OCI-M2 (cell line): ENCODE measurements around the gene PALD1.

Experiments
- DNase-seq: peaks from one replicate; lab custom pipeline; 2025; ENCODE audit not compliant: unreplicated experiment; lab: John Stamatoyannopoulos, UW

PALD1 gene

DNA sequence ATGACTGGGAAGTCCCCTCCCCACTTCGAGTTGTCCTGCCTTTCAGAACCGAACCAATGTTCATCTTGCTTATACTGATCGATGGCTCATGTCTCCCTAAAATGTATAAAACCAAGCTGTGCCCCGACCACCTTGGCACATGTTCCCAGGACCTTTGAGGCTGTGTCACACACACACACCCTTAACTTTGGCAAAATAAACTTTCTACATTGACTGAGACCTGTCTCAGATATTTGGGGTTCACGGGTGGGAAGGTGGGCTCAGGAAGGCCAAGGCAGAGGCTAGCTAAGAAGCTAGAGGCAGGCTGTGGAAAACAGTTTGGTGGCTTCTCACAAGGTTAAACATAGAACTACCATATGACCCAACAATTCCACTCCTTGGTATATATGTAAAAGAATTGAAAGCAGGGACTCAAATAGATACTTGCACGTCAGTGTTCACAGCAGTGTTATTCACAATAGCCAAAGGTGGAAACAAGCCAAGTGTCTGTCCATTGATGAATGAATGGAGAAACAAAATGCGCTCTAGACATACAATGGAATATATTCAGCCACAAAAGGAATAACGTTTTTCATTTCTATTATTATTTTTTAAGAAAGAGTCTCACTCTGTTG lies 108.6 kb downstream of the PALD1 start:
- no peak for DNase-seq

DNA sequence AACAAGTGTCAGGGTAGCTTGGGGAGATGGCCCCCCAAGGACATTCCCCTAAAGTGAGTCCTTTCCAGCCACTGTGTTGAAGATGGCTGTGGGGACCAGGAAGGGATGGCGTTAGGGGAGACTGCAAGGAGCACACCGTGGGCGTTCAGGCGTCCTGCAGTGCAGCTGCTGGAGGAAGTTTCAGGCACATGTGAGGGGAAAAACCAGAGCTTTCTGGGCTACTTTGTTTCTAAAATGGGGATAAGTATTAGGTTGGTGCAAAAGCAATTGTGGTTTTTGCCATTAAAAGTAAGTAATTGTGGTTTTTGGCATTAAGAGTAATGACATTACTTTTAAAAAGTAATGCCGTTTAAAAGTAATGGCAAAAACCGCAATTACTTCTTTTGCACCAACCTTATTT lies 109.7 kb downstream of the PALD1 start:
- no peak for DNase-seq

DNA sequence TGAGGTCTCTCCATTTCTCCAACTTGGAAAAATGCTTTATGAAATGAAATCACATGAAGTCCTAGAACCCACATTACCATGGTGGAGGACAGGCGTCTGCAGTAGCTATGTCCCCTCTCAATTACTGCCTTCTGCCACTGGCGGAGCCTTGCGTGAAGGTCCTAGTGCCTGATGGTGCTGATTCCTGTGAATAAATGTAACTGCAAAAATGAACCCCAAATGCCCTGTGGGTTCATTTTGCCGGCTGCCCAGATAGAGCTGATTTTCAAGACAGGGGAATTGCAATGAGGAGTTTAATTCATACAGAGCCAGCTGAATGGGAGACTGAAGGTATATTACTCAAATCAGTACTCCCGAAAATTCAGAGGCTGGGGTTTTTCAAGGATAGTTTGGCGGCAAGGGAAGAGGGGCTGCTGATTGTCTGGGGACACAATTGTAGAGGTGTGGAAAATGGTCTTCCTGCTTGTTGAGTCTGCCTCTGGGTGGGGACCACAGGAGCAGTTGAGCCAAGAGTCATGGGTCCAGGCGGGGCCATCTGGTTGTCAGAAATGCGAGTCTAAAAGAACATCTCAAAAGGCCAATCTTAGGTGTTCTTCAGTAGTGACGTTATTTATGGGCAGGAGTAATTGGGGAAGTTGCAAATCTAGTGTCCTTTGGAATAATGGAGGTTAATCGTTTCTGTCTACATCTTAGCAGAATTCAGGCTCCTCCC lies 110.4 kb downstream of the PALD1 start:
- no peak for DNase-seq

DNA sequence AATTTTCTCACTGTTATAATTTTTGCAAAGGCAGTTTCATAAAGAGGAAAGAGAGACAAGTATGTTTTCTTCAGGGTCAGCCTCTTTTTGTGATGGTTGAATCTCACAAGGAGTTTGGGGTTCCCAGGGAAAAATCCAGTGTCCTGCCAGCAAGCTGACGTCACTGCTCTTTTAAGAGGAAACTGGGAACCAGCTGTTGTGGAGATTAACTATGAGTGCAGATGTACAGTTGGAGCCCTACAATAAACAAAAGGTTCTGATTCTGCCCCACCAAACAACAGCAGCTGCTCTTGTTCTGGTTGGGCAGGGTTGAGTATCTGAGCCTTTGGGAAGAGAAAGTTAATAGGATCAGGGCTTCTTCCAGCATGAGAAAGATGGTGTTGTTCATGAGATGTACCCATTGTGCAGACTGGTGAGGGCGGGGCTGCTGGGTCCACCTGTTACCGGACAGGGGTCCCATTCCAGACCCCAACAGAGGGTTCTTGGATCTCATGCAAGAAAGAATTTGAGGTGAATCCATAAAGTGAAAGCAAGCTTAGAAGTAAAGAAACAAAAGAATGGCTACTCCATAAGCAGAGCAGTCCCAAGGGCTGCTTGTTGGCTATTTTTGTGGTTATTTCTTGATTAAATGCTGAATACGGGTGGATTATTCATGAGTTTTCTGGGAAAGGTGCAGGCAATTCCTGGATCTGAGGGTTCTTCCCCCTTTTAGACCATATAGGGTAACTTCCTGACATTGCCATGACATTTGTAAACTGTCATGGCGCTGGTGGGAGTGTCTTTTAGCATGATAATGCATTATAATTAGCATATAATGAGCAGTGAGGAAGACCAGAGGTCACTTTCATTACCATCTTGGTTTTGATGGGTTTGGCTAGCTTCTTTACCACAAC lies 111.4 kb downstream of the PALD1 start:
- no peak for DNase-seq

DNA sequence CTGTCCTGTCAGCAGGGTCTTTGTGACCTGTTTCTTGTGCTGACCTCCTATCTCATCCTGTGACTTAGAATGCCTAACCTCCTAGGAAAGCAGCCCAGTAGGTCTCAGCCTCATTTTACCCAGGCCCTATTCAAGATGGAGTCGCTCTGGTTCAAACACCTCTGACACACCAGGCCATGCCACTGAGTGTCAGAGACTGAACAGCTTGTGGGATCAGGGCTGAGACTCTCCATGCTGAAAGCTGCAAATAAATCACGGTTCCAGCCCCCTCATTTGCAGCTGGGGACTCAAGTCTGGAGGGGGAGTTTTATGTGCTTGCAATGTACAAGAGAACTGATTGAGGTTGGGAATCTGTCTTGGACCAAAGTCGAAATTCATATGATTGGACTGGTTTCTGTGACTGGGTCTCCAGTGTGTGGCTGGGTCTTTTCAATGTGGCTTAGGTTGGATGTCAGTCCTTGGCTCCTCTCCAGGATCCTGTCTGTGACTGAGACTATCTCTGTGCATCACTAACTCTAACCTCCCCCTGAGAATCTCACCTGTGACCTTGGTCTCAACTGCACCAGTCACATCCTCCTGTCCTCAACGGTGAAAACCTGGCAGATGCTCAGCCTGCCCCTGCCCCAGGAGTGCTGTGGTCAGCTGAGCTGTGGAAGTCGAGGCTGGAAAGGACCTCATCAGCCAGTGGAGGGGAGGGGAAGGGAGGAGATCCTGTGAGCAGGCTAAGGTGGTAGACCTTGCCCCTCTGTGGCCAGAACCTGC lies 112.3 kb downstream of the PALD1 start:
- DNase-seq, result no peak

DNA sequence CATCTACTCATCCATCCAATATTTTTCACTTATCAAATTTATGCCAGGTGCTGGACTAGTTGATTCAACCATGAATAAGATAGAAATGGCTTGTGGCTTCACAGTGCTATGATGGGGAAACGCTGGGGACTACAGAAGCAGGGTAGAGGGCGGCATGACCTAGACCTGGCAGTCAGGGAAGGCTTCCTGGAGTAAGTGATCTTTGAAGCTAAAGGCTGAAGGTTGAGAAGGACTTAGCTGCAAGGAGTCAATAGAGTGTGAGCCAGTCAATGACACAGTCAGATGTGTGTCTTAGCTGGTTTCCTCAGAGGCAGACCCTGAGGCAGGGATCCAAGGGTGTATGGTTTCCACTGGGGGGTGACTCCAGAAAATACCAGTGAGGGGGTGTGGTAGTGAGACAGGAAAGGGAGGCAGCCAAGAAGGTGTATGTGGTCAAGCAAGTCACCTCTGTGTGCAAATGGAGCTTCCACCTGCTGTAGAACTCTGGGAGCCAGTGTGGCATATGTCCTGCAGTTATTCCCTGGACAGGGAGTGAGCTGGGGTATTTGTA lies 113.7 kb downstream of the PALD1 start:
- DNase-seq, result no peak

DNA sequence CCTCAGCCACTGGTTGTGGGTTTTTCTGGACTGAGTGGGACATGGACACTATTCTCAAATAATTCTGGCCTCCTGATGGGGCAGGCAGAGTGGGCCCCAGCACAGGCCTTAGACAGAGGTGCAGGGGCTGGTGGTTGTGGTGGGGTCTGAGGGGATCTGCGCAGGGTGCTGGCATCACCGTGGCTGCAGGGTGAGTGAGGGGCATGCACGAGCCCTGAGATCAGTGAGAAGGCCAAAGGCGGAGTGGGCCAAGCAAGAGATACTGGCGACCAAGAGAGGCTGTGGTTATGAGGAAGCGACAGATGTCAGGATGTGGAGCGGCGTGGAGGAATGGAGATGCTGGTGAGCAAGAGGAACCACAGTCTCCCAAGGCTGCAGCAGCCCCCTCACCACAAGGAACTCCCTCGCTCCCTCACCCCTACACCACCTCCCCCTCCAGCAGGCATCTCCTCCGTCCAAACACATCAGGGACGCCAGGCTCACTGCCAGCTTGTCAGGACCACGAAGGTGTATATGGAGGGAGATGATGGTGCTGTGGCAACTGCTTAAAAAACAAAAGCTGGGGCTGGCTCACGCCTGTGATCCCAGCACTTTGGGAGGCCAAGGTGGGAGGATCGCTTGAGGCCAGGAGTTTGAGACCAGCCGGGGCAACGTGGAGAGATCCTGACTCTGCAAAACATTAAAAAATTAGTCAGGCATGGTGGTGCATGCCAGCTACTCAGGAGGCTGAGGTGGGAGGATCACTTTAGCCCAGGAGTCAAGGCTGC lies 114.4 kb downstream of the PALD1 start:
- DNase-seq, result no peak

DNA sequence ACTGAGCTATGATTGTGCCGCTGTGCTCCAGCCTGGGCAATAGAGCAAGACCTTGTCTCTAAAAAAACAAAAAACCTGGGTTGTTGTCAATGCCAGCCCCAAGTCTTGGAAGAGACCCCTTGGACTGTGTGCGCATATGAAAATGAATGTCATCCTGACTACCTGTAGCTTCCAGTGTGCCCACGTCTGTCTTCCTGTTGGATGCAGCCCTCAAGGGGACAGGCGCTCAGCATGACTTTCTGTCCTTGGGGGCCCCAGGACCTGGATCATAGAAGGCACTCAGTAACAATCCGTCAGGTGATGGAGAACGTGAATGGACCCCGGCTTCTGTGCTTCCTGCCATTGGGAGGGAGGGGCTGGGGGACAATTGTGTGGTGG lies 114.9 kb downstream of the PALD1 start:
- no peak for DNase-seq

DNA sequence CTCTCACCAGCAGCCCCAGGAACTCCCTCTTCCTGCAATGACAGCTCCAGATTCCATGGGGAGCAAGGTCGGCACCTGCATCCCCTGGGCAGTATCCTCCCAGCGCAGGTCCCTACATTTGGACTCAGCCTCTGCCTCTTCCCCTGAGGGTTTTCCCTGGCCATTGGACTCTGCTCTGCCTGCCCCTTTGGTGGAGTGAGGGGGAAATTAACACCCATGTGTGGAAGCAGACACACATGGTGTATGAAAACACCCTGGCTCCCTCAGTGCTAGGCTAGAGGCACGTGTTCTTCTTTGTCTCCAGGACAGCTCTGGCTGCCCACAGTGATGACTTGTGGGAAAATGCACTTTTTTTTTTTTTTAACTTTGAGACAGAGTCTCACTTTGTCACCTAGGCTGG lies 115.6 kb downstream of the PALD1 start:
- no peak for DNase-seq

DNA sequence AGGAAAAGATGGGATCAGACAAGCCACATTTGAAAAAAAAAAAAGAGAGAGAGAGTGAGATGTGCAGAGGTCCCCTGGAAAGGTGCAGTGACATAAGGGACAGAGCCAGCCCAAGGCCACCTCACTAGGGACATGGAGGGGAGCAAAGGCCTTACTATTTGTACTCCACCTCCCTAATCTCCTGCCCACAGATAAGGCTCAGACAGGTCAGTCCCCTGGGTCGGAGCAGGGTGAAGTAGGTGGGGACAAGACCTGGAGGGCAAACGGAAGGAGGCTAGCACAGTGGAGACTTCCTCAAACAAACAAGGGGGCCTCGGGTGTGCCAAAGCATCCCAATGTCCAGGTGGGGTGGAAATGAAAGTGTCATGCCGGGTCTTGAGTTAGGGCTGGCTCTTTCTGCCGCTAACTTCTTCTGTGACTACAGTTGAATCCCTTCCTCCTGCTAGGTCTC lies 117.0 kb downstream of the PALD1 start:
- DNase-seq, result no peak

DNA sequence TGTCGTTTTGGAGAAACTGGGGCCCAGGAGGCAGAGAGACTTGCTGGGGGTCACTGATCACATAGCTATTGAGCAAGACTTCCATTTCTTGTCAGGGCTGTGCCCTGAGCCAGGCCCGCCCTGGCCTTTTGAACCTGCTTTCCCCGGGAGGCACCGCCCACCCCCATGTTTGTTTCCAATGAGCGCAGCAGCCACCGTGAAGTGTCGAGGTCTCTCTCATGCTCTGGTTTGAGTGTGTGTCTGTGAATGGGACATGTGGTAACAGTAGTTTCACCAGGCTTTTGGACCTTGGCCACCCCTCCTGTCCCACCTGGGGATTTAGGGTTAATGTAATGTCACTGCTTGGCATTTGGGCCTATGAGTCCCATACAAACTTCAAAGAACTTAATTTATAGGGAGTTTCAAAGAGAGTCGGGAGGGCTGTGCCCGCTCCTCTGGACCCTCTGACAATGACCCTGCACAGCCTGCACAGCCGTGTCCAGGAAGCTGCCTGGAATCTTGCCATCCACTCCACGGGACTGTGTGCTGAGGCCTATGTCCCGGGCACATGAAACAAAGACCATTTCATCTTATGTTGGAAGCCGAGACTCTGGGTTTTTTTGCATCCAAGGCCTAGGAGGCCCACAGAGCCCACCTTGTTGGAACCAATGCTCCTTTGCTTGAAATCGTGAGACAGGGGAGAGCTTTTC lies 117.7 kb downstream of the PALD1 start:
- no peak for DNase-seq

DNA sequence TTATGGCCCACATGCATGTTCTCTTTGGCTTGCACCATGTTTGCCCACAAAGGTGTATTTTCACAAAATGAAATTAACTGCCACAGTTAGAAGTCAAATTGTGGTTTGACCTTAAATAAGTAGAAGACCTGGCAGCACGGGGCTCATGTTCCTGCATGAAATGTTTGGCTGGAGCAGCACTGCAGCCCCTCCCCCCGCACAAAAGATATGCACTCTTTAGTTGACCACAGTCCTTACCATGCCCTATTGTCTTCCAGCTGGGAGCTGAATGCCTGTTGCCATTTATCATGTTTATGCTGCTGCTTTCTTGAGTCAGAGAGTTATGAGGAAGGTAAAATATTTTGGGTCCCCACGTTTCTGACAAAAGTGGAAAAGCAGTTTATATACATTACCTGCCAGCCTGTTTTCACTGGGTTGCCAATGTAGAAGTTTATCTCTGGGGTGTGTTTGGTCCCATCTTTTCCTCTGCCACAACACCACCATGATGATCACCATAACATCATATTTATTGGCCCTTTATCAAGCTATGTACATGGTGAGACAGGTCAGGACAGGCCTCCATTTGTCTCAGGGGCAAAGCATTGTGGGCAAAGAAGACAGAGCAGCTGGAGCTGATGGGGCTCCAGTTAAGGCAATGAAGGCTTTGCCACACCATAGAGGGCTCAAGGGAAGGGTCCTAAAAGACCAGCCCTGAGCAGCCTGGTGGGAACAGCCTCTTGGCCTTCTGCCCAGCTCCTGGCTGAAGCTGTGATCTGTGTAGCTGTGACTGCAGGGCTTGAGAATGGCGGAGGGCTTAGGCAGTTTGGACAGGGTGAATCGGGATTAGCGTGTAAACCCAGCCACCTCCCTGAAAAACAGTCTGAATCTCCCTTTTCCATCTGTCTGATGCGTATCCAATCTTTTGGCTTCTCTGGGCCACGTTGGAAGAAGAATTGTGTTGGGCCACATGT lies 118.6 kb downstream of the PALD1 start:
- no peak for DNase-seq

DNA sequence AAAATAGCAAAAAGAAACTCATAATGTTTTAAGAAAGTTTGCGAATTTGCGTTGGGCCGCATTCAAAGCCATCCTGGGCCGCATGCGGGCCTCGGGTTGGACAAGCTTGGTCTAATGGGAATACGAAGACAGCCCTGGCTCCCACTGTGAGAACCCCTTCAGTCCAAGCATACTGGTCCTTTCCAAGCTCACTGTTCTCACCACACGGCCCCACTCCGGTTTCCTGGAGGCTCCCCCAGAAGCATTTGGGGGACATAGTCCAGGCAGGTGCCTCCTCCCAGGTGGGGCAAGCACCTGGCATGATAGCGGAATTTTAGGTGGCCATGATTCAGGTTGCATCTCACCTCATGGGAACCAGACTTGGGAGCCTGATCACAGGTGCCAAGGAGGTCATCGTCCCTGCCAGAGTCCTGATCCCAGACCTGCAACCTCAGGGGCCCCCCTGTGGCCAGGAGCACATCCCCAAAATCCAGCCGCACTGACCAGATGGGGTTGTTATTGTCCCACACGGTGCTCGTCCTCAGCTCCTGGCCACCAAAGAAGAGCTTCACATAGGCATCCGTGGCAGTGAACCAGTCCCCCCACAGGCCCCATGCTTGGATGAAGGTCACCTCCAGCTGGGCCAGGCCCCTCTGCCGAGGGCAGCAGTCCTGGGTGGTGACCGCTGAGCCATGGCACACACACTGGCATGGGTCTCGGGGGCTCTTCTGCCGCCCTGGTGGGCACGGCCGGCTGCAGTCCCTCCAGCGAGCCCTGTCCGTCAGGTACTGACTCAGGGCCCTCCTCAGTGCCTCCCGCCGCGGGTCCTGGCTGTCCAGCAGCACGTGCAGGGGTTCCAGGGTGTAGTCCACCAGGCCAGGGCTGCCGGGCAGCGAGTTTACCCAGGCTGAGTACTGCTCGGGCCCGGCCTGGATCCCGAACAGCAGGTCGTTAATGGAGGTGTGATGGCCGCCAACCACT lies 119.6 kb downstream of the PALD1 start:
- DNase-seq, result no peak

DNA sequence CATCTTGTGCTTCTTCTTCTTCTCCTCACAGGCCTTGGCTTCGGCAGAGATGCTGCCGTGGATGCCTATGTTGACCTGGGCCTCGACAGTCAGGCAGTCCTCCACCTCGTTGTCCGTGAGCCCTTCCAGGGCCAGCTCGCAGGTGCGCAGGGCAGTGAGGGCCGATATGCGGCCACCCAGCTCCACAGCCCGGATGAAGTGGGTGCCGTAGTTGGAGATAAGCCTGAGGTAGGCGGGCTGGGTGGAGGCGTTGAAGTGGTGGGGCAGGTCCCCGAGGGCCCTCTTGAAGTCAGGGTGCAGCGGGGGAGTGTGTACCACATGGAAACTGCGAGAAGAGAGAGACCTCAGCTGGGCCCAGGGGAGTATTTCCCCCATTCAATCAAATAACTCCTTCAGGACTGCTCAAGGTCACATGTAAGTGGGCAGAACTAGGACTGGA lies 120.3 kb downstream of the PALD1 start:
- no peak for DNase-seq

DNA sequence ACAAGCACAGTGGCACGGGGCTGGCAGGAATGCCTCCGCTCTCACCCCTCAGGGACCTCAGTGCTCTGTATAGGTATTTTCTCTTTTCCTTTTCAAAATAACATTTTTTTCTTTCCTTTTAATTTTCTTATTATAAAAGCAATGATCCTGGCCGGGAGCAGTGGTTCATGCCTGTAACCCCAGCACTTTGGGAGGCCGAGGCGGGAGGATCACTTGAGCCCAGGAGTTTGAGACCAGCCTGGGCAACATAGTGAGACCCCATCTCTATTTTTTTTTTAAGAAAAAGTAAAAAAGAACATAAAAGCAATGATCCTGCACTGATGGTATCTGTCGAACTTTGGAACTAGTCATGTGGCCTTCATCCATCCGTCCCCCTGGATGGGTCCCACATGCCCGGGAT lies 120.8 kb downstream of the PALD1 start:
- no peak for DNase-seq

DNA sequence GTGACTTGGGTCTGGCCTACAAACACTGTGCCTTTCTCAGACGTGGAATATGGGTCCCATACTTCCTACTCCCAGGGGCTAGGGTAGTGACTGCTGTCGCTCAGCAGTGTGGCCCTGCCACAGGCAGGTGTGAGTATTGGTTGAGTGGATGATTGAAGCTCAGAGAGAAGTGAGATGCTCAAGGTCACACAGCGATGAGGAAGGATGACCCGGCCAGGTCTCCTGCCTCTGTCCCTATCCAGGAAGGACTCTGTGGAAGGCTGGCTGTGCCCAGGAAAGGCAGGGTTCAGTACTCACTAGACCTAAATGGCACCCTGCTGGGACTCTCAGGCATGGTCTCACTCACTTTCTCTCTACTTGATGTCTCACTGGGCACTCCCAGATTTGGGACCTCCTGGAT lies 121.2 kb downstream of the PALD1 start:
- DNase-seq, result no peak
